ENCODE results near the gene KLHDC2. TPM values are rescaled to one million over a fixed set of nuclear protein-coding genes. Genes with fewer than 3 reads are reported as not detected.

The KLHDC2 gene
- total RNA-seq, 4 donors from 2014 or later: 21.1 to 56.1 (median 41.5) TPM

DNA sequence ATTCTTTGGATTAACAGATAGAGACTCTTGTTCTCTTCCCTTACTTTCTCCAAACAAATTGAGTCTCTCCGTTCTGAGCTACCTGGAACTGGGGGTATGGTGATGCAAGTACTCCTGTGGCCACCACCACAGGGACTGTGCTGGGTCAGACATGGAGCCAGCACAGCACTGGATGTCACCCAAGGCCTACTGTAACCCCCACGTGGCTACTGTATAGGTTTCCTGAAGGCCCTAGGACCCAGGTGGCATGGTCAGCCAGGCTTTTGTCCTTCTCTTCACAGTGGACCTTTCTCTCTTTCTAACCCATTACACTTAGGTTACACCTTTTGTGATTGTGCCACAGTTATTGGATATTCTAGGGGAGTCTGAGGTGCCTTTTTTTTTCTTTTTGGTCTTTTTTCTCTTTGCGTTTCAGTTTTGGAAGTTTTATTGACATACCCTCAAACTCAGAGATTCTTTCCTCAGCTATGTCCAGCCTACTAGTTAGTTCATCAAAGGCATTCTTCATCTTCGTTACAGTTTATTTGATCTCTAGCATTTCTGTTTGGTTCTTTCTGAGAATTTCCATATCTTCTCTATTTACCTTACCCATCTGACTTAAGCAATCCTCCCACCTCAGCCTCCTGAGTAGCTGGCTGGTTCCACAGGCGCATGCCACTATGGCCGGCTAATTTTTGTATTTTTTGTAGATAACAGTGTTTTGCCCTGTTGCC lies 6.0 kb upstream of the KLHDC2 start:
- no peak overlapping the region for H3K4me3 ChIP-seq
- H3K4me1 ChIP-seq: peaks cover 0 to 6% (median 2%) of the 10 kb centered on the region in 3 donors
- 79 to 84% methylated on average over 6 of the region's 6 CpGs for WGBS, 2 donors
- no peak for DNase-seq
- no peak for TF ChIP-seq POLR2A (IDR thresholded peaks at IDR 0.05)
- TF ChIP-seq, protein P1, sequence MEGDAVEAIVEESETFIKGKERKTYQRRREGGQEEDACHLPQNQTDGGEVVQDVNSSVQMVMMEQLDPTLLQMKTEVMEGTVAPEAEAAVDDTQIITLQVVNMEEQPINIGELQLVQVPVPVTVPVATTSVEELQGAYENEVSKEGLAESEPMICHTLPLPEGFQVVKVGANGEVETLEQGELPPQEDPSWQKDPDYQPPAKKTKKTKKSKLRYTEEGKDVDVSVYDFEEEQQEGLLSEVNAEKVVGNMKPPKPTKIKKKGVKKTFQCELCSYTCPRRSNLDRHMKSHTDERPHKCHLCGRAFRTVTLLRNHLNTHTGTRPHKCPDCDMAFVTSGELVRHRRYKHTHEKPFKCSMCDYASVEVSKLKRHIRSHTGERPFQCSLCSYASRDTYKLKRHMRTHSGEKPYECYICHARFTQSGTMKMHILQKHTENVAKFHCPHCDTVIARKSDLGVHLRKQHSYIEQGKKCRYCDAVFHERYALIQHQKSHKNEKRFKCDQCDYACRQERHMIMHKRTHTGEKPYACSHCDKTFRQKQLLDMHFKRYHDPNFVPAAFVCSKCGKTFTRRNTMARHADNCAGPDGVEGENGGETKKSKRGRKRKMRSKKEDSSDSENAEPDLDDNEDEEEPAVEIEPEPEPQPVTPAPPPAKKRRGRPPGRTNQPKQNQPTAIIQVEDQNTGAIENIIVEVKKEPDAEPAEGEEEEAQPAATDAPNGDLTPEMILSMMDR (IDR thresholded peaks at IDR 0.05): no peak
- no peaks in the 10 kb centered on the region for H3K27me3 ChIP-seq
- intact Hi-C loops (cut with DNase I): no loop called here
- H3K36me3 ChIP-seq: no peaks in the 10 kb centered on the region
- no peaks in the 10 kb centered on the region for H3K9me3 ChIP-seq
- H3K27ac ChIP-seq: no peak overlapping the region

DNA sequence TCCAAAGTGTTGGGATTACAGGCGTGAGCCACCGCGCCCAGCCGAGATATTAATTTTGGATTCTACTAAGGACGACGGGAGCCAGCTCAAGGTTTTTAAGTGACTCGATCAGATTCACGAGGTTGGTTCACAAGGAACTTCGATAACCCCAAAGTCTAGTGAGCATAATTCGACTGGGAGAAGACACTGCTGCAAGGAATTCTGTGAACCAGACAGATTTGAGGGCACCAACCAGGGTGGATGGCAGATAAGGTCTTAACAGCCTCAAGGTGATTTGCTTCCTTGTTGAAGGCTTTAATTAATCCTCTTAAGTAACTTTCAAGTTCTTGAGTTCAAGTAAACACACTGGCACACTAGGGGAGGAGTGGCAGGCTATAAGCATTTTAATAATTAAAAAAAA lies 1.1 kb upstream of the KLHDC2 start:
- 49 to 86% methylated on average over 6 to 8 of the region's 10 CpGs for WGBS, 2 donors
- H3K4me1 ChIP-seq: peaks cover 12 to 41% (median 19%) of the 10 kb centered on the region in 3 donors
- H3K4me3 ChIP-seq: peak overlapping the region; percentile 80 to 99 (median 93)
- no peaks in the 10 kb centered on the region for H3K27me3 ChIP-seq
- intact Hi-C loops (cut with DNase I): loop anchor here (5.0 kb wide), 1 partner anchor 135 kb away; no protein-coding TSS in a partner anchor
- no peak for DNase-seq
- peaks cover 0 to 5% (median 0%) of the 10 kb centered on the region in 3 donors for H3K36me3 ChIP-seq
- no peaks in the 10 kb centered on the region for H3K9me3 ChIP-seq
- TF ChIP-seq POLR2A (IDR thresholded peaks at IDR 0.05): no peak
- TF ChIP-seq, protein P1 (IDR thresholded peaks at IDR 0.05): no peak
- peak overlapping the region; percentile 94 to 100 (median 97) for H3K27ac ChIP-seq

DNA sequence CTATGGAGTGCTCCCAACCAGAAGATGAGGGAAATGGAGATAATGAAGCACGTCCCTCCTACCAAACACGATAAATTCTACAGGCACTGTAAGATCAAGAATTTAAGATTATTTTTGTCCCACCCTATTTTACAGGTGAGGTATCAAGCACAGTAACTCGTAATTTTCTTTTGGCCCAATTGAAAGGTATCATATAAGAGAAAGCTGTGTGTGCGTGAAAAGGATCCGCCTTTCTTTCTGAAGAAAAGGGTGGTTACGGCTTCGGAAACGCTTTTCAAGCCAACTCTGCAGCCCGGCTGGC lies 733 bp upstream of the KLHDC2 start:
- TF ChIP-seq, protein P1 (IDR thresholded peaks at IDR 0.05): no peak
- TF ChIP-seq POLR2A (IDR thresholded peaks at IDR 0.05): peak in 1 of 4 donors; percentile 22
- Histone ChIP-seq H3K9me3 (no peaks in the 10 kb centered on the region), H3K27me3 (no peaks in the 10 kb centered on the region), H3K4me1 (peaks cover 12 to 41% (median 19%) of the 10 kb centered on the region in 3 donors), H3K27ac (peak overlapping the region; percentile 94 to 100 (median 97)), H3K4me3 (peak overlapping the region; percentile 80 to 99 (median 93)), H3K36me3 (peaks cover 0 to 8% (median 0%) of the 10 kb centered on the region in 3 donors)
- no peak for DNase-seq
- intact Hi-C loops (cut with DNase I): loop anchor here (5.0 kb wide), 1 partner anchor 135 kb away; no protein-coding TSS in a partner anchor
- WGBS, 2 donors: 0 to 3% methylated on average over 7 to 9 of the region's 9 CpGs

DNA sequence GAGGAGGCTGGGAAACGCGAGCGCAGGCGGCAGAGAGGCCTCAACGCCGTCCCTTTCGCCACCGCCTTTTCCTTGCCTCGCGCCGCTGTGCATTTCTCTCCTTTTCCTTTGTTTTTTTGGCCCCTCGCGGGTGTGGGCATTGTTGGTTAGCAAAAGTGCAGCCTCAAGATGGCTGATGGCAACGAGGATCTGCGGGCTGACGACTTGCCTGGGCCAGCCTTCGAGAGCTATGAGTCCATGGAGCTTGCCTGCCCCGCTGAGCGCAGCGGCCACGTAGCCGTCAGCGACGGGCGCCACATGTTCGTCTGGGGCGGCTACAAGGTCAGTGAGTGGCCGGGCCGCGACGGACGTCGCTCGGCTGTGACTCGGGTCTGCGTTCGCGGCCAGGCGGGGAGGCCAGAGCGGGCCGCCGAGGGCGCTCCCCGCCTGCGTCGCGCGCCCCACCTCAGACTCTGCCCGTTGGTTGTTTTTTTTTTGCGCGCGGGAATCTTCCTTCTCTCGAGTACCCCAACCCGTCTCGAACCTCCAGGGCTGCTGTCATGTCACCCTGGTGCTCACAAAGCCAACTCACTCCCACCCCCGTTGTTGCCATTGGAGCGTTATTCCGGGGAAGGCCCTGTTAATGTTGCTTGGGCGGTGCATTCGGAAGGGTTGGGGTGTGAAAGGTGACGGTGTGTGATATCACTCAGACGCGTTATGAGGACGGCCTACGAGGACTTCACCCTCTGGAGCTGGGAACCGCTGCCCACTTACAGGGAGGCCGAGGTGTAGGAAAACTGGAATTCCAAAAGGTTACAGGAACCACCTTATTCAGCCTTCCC lies 558 bp downstream of the KLHDC2 start:
- peaks cover 12 to 41% (median 19%) of the 10 kb centered on the region in 3 donors for H3K4me1 ChIP-seq
- intact Hi-C loops (cut with DNase I): loop anchor here (5.0 kb wide), 1 partner anchor 136 kb away; no protein-coding TSS in a partner anchor
- peak overlapping the region; percentile 94 to 100 (median 97) for H3K27ac ChIP-seq
- peak in 2 of 4 donors; percentile 31 to 36 for TF ChIP-seq POLR2A (IDR thresholded peaks at IDR 0.05)
- TF ChIP-seq, protein P1 (IDR thresholded peaks at IDR 0.05): no peak
- H3K9me3 ChIP-seq: no peaks in the 10 kb centered on the region
- peak overlapping the region; percentile 80 to 99 (median 93) for H3K4me3 ChIP-seq
- peak; percentile 19 for DNase-seq
- 0 to 1% methylated on average over 11 to 27 of the region's 67 CpGs for WGBS, 2 donors
- H3K27me3 ChIP-seq: no peaks in the 10 kb centered on the region
- H3K36me3 ChIP-seq: peaks cover 0 to 19% (median 0%) of the 10 kb centered on the region in 3 donors

Measured in esophagus squamous epithelium (tissue), 5 donors.